GM18526 (cell line): ENCODE results near the gene ATP6V1G1.

Experiments used
- POLR2A ChIP-seq: IDR thresholded peaks from 3 replicates; pipeline ENCODE4 v1.6.1; 2011; ENCODE audit not compliant: insufficient read length; ENCODE audit errors: extremely low read depth

The ATP6V1G1 gene

GRCh38 chr9:114626415-114627020, 38.9 kb downstream of the ATP6V1G1 start:
- TF ChIP-seq POLR2A, result no peak

GRCh38 chr9:114627553-114627952, 40.0 kb downstream of the ATP6V1G1 start:
- no peak for TF ChIP-seq POLR2A

GRCh38 chr9:114629563-114630090, 42.1 kb downstream of the ATP6V1G1 start:
- TF ChIP-seq POLR2A, result no peak

- no peak for TF ChIP-seq POLR2A
These were observed 43.6 kb downstream of the ATP6V1G1 start for GRCh38 chr9:114631166-114631565.

GRCh38 chr9:114633438-114634089, 46.0 kb downstream of the ATP6V1G1 start:
- no peak for TF ChIP-seq POLR2A

- TF ChIP-seq POLR2A, result no peak
These were observed 46.8 kb downstream of the ATP6V1G1 start for GRCh38 chr9:114634387-114634786.

- TF ChIP-seq POLR2A, result no peak
These were observed 50.8 kb downstream of the ATP6V1G1 start for GRCh38 chr9:114638404-114638803.

GRCh38 chr9:114641967-114642366, 54.4 kb downstream of the ATP6V1G1 start:
- TF ChIP-seq POLR2A, result no peak

GRCh38 chr9:114643001-114643400, 55.4 kb downstream of the ATP6V1G1 start:
- no peak for TF ChIP-seq POLR2A

- TF ChIP-seq POLR2A, result no peak
These were observed 56.3 kb downstream of the ATP6V1G1 start for GRCh38 chr9:114643896-114644295.
